H9 (cell line): ENCODE measurements around the gene FKBP10. TPM values are rescaled to one million over a fixed set of nuclear protein-coding genes. Genes with fewer than 3 reads are reported as not detected.

Experiments
- DNase-seq: peaks from one replicate; pipeline ENCODE4 v3.0.0-alpha.2; 2017
- H2AFZ ChIP-seq: one replicate; pipeline ENCODE4 v1.6.1; 2013; ENCODE audit warnings: mild to moderate bottlenecking, low read length, control low read depth, moderate library complexity
- H2AK5ac ChIP-seq: 2 replicates; pipeline ENCODE4 v1.6.1; 2013; ENCODE audit warnings: low read length, control low read depth, mixed read lengths; ENCODE audit not compliant: insufficient read length
- H2BK120ac ChIP-seq: one replicate; pipeline ENCODE4 v1.6.1; 2013; ENCODE audit warnings: low read depth, mild to moderate bottlenecking, low read length, control low read depth, inconsistent platforms; ENCODE audit not compliant: poor library complexity, severe bottlenecking
- H2BK12ac ChIP-seq: 2 replicates; pipeline ENCODE4 v1.6.1; 2013; ENCODE audit warnings: low read length, control low read depth, mixed read lengths, low read depth; ENCODE audit not compliant: insufficient read length
- H2BK15ac ChIP-seq: 2 replicates; pipeline ENCODE4 v1.6.1; 2013; ENCODE audit warnings: low read depth, low read length, control low read depth
- H2BK20ac ChIP-seq: one replicate; pipeline ENCODE4 v1.6.1; 2013; ENCODE audit warnings: low read depth, mild to moderate bottlenecking, low read length, control low read depth, inconsistent platforms; ENCODE audit not compliant: poor library complexity, severe bottlenecking
- H2BK5ac ChIP-seq: 2 replicates; pipeline ENCODE4 v1.6.1; 2013; ENCODE audit warnings: low read length, control low read depth, mixed read lengths; ENCODE audit not compliant: insufficient read length
- H3K14ac ChIP-seq: 2 replicates; pipeline ENCODE4 v1.6.1; 2013; ENCODE audit warnings: low read length, control low read depth; ENCODE audit not compliant: insufficient read depth
- H3K18ac ChIP-seq: 2 replicates; pipeline ENCODE4 v1.6.1; 2013; ENCODE audit warnings: low read depth, mild to moderate bottlenecking, mixed read lengths, low read length, control low read depth; ENCODE audit not compliant: insufficient read length
- H3K23ac ChIP-seq: 2 replicates; pipeline ENCODE4 v1.6.1; 2013; ENCODE audit warnings: low read length, control low read depth, mixed read lengths, low read depth; ENCODE audit not compliant: insufficient read length
- H3K23me2 ChIP-seq: 2 replicates; pipeline ENCODE4 v1.6.1; 2013; ENCODE audit warnings: low read depth, mild to moderate bottlenecking, mixed read lengths, low read length, control low read depth; ENCODE audit not compliant: insufficient read length, poor library complexity, severe bottlenecking
- H3K27ac ChIP-seq: 2 replicates; pipeline ENCODE4 v1.5.1; 2013; ENCODE audit warnings: low read length, control low read depth, mixed read lengths, low read depth; ENCODE audit not compliant: insufficient read length
- H3K27me3 ChIP-seq: 2 replicates; pipeline ENCODE4 v1.6.1; 2013; ENCODE audit warnings: low read length, control low read depth, inconsistent platforms; ENCODE audit not compliant: insufficient read depth
- H3K4ac ChIP-seq: 2 replicates; pipeline ENCODE4 v1.6.1; 2013; ENCODE audit warnings: low read depth, mild to moderate bottlenecking, control low read depth, inconsistent platforms, low read length, moderate library complexity
- H3K4me1 ChIP-seq: 2 replicates; pipeline ENCODE4 v1.6.1; 2013; ENCODE audit warnings: low read length, control low read depth, inconsistent platforms; ENCODE audit not compliant: insufficient read depth
- H3K4me2 ChIP-seq: 2 replicates; pipeline ENCODE4 v1.6.1; 2013; ENCODE audit warnings: low read length, control low read depth, mixed read lengths; ENCODE audit not compliant: insufficient read length, insufficient read depth
- H3K56ac ChIP-seq: 2 replicates; pipeline ENCODE4 v1.6.1; 2013; ENCODE audit warnings: low read depth, mild to moderate bottlenecking, mixed read lengths, low read length, control low read depth; ENCODE audit not compliant: insufficient read length
- H3K79me1 ChIP-seq: 2 replicates; pipeline ENCODE4 v1.6.1; 2013; ENCODE audit warnings: low read depth, mild to moderate bottlenecking, moderate library complexity, low read length, control low read depth, inconsistent platforms; ENCODE audit not compliant: insufficient read depth, poor library complexity, severe bottlenecking
- H3K79me2 ChIP-seq: 2 replicates; pipeline ENCODE4 v1.6.1; 2013; ENCODE audit warnings: low read length, control low read depth, inconsistent platforms; ENCODE audit not compliant: insufficient read depth
- H3K9ac ChIP-seq: 2 replicates; pipeline ENCODE4 v1.6.1; 2013; ENCODE audit warnings: low read length, control low read depth, mixed read lengths; ENCODE audit not compliant: insufficient read length; ENCODE audit errors: extremely low read depth
- H3K9me3 ChIP-seq: one replicate; pipeline ENCODE4 v1.6.1; 2013; ENCODE audit warnings: low read depth, low read length, inconsistent platforms; ENCODE audit not compliant: control insufficient read depth
- H3T11ph ChIP-seq: one replicate; pipeline ENCODE4 v1.6.1; 2013; ENCODE audit warnings: mild to moderate bottlenecking, low read length, control low read depth, inconsistent platforms
- H4K20me1 ChIP-seq: one replicate; pipeline ENCODE4 v1.6.1; 2013; ENCODE audit not compliant: control insufficient read depth, insufficient read length, insufficient read depth
- H4K5ac ChIP-seq: 2 replicates; pipeline ENCODE4 v1.6.1; 2013; ENCODE audit warnings: low read depth, mild to moderate bottlenecking, mixed read lengths, low read length, control low read depth; ENCODE audit not compliant: insufficient read length
- H4K8ac ChIP-seq: replicated peaks from 2 replicates; pipeline ENCODE4 v1.6.1; 2013; ENCODE audit warnings: low read length, control low read depth, mixed read lengths, low read depth; ENCODE audit not compliant: insufficient read length
- H4K91ac ChIP-seq: 2 replicates; pipeline ENCODE4 v1.6.1; 2013; ENCODE audit warnings: low read depth, mild to moderate bottlenecking, moderate library complexity, mixed read lengths, low read length, control low read depth; ENCODE audit not compliant: insufficient read length
- H3K27ac Mint-ChIP-seq, 3 experiments: 2 replicates in 2 of 3; 3 replicates in 1 of 3; pipeline ENCODE4 v1.8.0; 2020 to 2021; ENCODE audit warnings: mixed read lengths in 3 of 3, mild to moderate bottlenecking in 1 of 3, moderate library complexity in 1 of 3
- H3K27me3 Mint-ChIP-seq: 2 replicates; pipeline ENCODE4 v1.8.0; 2021; ENCODE audit warnings: low read depth, mild to moderate bottlenecking, moderate library complexity, mixed read lengths
- H3K36me3 Mint-ChIP-seq, 3 experiments: 2 replicates in 2 of 3; 3 replicates in 1 of 3; pipeline ENCODE4 v1.8.0; 2020 to 2021; ENCODE audit warnings: low read depth in 3 of 3, mixed read lengths in 3 of 3; ENCODE audit not compliant: insufficient read depth in 1 of 3
- H3K4me1 Mint-ChIP-seq, 2 experiments: 2 replicates each; pipeline ENCODE4 v1.8.0; 2020; ENCODE audit warnings: mixed read lengths in 2 of 2
- H3K4me3 Mint-ChIP-seq, 2 experiments: 2 replicates in 1 of 2; 3 replicates in 1 of 2; pipeline ENCODE4 v1.8.0; 2020 to 2021; ENCODE audit warnings: mild to moderate bottlenecking in 2 of 2, mixed read lengths in 2 of 2, moderate library complexity in 1 of 2
- H3K9me3 Mint-ChIP-seq, 2 experiments: 2 replicates in 1 of 2; 3 replicates in 1 of 2; pipeline ENCODE4 v1.8.0; 2020; ENCODE audit warnings: mild to moderate bottlenecking in 2 of 2, mixed read lengths in 2 of 2, moderate library complexity in 1 of 2
- CTCF ChIP-seq: fragments of 200-600 bp; sonication (generic); conservative IDR thresholded peaks from 3 replicates; pipeline ENCODE4 v1.8.0; 2021; ENCODE audit warnings: antibody characterized with exemption, mild to moderate bottlenecking
- WGBS: extraction: QIAGEN DNeasy Blood & Tissue Kit; methylation state at CpG from one replicate; pipeline ENCODE4 v1.1.7; 2013; ENCODE audit warnings: missing lambda C conversion rate, low lambda C conversion rate, mixed read lengths; ENCODE audit not compliant: insufficient read length; ENCODE audit errors: extremely low coverage; 5-methylcytosine and 5-hydroxymethylcytosine counted together
- total RNA-seq: library from RNA; stranded (reverse); gene quantifications from 2 replicates; pipeline ENCODE4 v1.2.1, GENCODE V29; 2021

Gene FKBP10
- total RNA-seq, 1 experiment from 2014 or later = 166 TPM

- no peak overlapping the region for H4K91ac ChIP-seq
- H3K27ac Mint-ChIP-seq = no peak overlapping the region
- H3K27me3 Mint-ChIP-seq = peaks cover 9% of the 10 kb centered on the region
Measured at GRCh38 chr17:41787021-41787418, 25.8 kb upstream of the FKBP10 start.

More at GRCh38 chr17:41787021-41787418, 25.8 kb upstream of the FKBP10 start:
- Histone ChIP-seq H2BK15ac (no peak overlapping the region), H3T11ph (no peak overlapping the region), H3K79me1 (no peaks in the 10 kb centered on the region), H3K9ac (no peak overlapping the region), H3K27ac (no peak overlapping the region), H2BK120ac (no peak overlapping the region), H3K27me3 (no peaks in the 10 kb centered on the region), H2AFZ (no peak overlapping the region), H3K23me2 (peaks cover 8% of the 10 kb centered on the region), H3K18ac (no peak overlapping the region), H3K4me1 (peaks cover 2% of the 10 kb centered on the region; the same call in 1 of the 2 replicates), H3K4me2 (no peak overlapping the region), H4K8ac (no peak overlapping the region), H3K23ac (no peak overlapping the region), H3K79me2 (no peaks in the 10 kb centered on the region; the same call in 1 of the 2 replicates), H2BK20ac (no peak overlapping the region), H2BK12ac (no peak overlapping the region), H2BK5ac (no peak overlapping the region), H4K20me1 (no peaks in the 10 kb centered on the region), H2AK5ac (no peak overlapping the region), H4K5ac (no peak overlapping the region), H3K4ac (no peak overlapping the region), H3K14ac (no peak overlapping the region), H3K9me3 (no peaks in the 10 kb centered on the region), H3K56ac (no peak overlapping the region)
- Mint-ChIP-seq H3K9me3 (no peaks in the 10 kb centered on the region; a peak in 1 of 5 replicates), H3K36me3 (peaks cover 2 to 9% (median 4%) of the 10 kb centered on the region in 3 experiments; a peak in 5 of 7 replicates), H3K4me1 (peaks cover 28 to 44% of the 10 kb centered on the region in 2 experiments), H3K4me3 (peak overlapping the region; percentile 77 to 92)
- no peak for DNase-seq
- no CpG with 5 or more reads among the region's 4 CpGs for WGBS
- TF ChIP-seq CTCF = no peak
